ENCODE measurements around the gene MVP. TPM values are rescaled to one million over a fixed set of nuclear protein-coding genes. Genes with fewer than 3 reads are reported as not detected.

MVP gene
- total RNA-seq, 1 experiment from 2014 or later = 75.1 TPM

GRCh38 chr16:29893553-29893952 lies 73.3 kb downstream of the MVP start:
- H3K36me3 ChIP-seq (ENCODE audit: control insufficient read depth in 1 of 2, insufficient read depth in 2 of 2, low read length in 2 of 2) = no peaks in the 10 kb centered on the region
- no peaks in the 10 kb centered on the region for H3K9me2 ChIP-seq (ENCODE audit: insufficient read depth)
- no peaks in the 10 kb centered on the region for H3K79me2 ChIP-seq (ENCODE audit: insufficient read depth, low read length)
- BruUV-seq (replicated peaks) = no TSS peak
- H3K4me2 ChIP-seq (ENCODE audit: low read length) = no peak overlapping the region
- no peaks in the 10 kb centered on the region for H3K9me3 ChIP-seq (ENCODE audit: control insufficient read depth in 1 of 2, insufficient read depth in 1 of 2, low read depth in 1 of 2, low read length in 2 of 2)
- no peaks in the 10 kb centered on the region for H3K27me3 ChIP-seq (ENCODE audit: insufficient read depth, low read length)
- H3K4me3 ChIP-seq (replicated peaks in 1 of 2; ENCODE audit: low read depth in 1 of 2, low read length in 2 of 2) = no peak overlapping the region
- CTCF ChIA-PET = interaction anchor here (1.2 kb wide), 1 partner anchor 45 kb away, joined by 3 read pairs; no protein-coding TSS in a partner anchor
- no peak overlapping the region for H3K9ac ChIP-seq (ENCODE audit: low read length)
- no peaks in the 10 kb centered on the region for H4K20me1 ChIP-seq (ENCODE audit: insufficient read depth)
- DNase-seq (ENCODE audit: low read depth, low spot score) (no peak), ATAC-seq (no peak)
- H3K4me1 ChIP-seq (ENCODE audit: control insufficient read depth in 1 of 2, insufficient read depth in 2 of 2, low read length in 2 of 2) = peaks cover 4 to 6% of the 10 kb centered on the region in 2 experiments
- RAD21 ChIA-PET (ENCODE audit: low non-redundant PET in 1 of 2, low total read pairs in 2 of 2, uncharacterized antibody in 2 of 2, unreplicated experiment in 2 of 2) = no interaction called here
- POLR2A ChIA-PET = no interaction called here
- H2AFZ ChIP-seq (ENCODE audit: low read depth, low read length, poor library complexity, severe bottlenecking) = no peak overlapping the region
- TF ChIP-seq SRF (IDR thresholded peaks at IDR 0.05; ENCODE audit: low read depth) = no peak
- no peak for TF ChIP-seq JUND (IDR thresholded peaks at IDR 0.05)
- TF ChIP-seq ZFX (IDR thresholded peaks at IDR 0.05) = no peak
- no peak for TF ChIP-seq ELF1 (IDR thresholded peaks at IDR 0.05; ENCODE audit: borderline replicate concordance, low read depth)
- no peak for TF ChIP-seq TCF7L2 (IDR thresholded peaks at IDR 0.05; ENCODE audit: borderline replicate concordance, extremely low read depth, insufficient read depth, insufficient read length)
- TF ChIP-seq POLR2AphosphoS5 (IDR thresholded peaks at IDR 0.05; ENCODE audit: low read depth, low read length) = no peak
- TF ChIP-seq EZH2 (IDR thresholded peaks at IDR 0.05) = no peak
- no peak for TF ChIP-seq CEBPB (IDR thresholded peaks at IDR 0.05; ENCODE audit: low read depth)
- no peak for TF ChIP-seq ZBTB33 (IDR thresholded peaks at IDR 0.05; ENCODE audit: extremely low read depth, insufficient replicate concordance, low read length)
- no peak for TF ChIP-seq SIN3A (IDR thresholded peaks at IDR 0.05; ENCODE audit: low read depth)
- TF ChIP-seq POLR2A (IDR thresholded peaks at IDR 0.05; ENCODE audit: borderline replicate concordance, extremely low read depth, insufficient read depth, insufficient read length) = no peak
- TF ChIP-seq FOSL1 (IDR thresholded peaks at IDR 0.05; ENCODE audit: low read depth) = no peak
- no peak for TF ChIP-seq RAD21 (IDR thresholded peaks at IDR 0.05; ENCODE audit: low read depth)
- no peak for TF ChIP-seq SP1 (IDR thresholded peaks at IDR 0.05; ENCODE audit: low read depth)
- H3K27ac ChIP-seq (ENCODE audit: low read depth, low read length) = no peak overlapping the region
- intact Hi-C loops (cut with micrococcal nuclease) = no loop called here

Measured in HCT116 (cell line).